Body of pancreas (tissue), 4 donors: ENCODE results near the gene SCUBE1.

Source experiments
- POLR2A ChIP-seq, 3 donors: fragments of 450-650 bp; IDR thresholded peaks; one replicate each; pipeline ENCODE4 v1.6.1; 2016; ENCODE audit warnings: antibody characterized with exemption in 3 of 3, mild to moderate bottlenecking in 2 of 3
- TF ChIP-seq, protein P1 (sequence below), 7 experiments: fragments of 450-650 bp in 4 of 7; fragments of 200-600 bp in 3 of 7; sonication (generic) in 3 of 7; IDR thresholded peaks; one replicate each; pipeline ENCODE4 v1.5.1; 2016 to 2019; ENCODE audit warnings: antibody characterized with exemption in 7 of 7

- TF ChIP-seq, protein P1, sequence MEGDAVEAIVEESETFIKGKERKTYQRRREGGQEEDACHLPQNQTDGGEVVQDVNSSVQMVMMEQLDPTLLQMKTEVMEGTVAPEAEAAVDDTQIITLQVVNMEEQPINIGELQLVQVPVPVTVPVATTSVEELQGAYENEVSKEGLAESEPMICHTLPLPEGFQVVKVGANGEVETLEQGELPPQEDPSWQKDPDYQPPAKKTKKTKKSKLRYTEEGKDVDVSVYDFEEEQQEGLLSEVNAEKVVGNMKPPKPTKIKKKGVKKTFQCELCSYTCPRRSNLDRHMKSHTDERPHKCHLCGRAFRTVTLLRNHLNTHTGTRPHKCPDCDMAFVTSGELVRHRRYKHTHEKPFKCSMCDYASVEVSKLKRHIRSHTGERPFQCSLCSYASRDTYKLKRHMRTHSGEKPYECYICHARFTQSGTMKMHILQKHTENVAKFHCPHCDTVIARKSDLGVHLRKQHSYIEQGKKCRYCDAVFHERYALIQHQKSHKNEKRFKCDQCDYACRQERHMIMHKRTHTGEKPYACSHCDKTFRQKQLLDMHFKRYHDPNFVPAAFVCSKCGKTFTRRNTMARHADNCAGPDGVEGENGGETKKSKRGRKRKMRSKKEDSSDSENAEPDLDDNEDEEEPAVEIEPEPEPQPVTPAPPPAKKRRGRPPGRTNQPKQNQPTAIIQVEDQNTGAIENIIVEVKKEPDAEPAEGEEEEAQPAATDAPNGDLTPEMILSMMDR (IDR thresholded peaks at IDR 0.05), result no peak
- no peak for TF ChIP-seq POLR2A (IDR thresholded peaks at IDR 0.05)
These were observed 33.8 kb upstream of the SCUBE1 start for GRCh38 chr22:43376765-43377547.
